ENCODE measurements around the gene RNASE11.

RNASE11 gene

GRCh38 chr14:20546877-20547276, 40.9 kb downstream of the RNASE11 start:
- no peak for DNase-seq (ENCODE audit: low read depth)
- TF ChIP-seq POLR2A (IDR thresholded peaks at IDR 0.05; ENCODE audit: extremely low read depth, insufficient read length): no peak
- TF ChIP-seq CTCF (IDR thresholded peaks at IDR 0.05; ENCODE audit: low read depth, low read length): no peak
- no peak for TF ChIP-seq MAX (IDR thresholded peaks at IDR 0.05; ENCODE audit: low read depth, low read length)
- no peak for TF ChIP-seq MYC (IDR thresholded peaks at IDR 0.05; ENCODE audit: low read depth, low read length)
- no peak overlapping the region for H3K4me3 ChIP-seq (ENCODE audit: low read depth, low read length)

- no peak overlapping the region for H3K4me3 ChIP-seq (ENCODE audit: low read depth, low read length)
- TF ChIP-seq MAX (IDR thresholded peaks at IDR 0.05; ENCODE audit: low read depth, low read length) (no peak), POLR2A (IDR thresholded peaks at IDR 0.05; ENCODE audit: extremely low read depth, insufficient read length) (no peak)
- DNase-seq (ENCODE audit: low read depth): no peak
Measured at GRCh38 chr14:20539906-20540305, 47.9 kb downstream of the RNASE11 start.
